ENCODE data around the gene USP49.

DNA sequence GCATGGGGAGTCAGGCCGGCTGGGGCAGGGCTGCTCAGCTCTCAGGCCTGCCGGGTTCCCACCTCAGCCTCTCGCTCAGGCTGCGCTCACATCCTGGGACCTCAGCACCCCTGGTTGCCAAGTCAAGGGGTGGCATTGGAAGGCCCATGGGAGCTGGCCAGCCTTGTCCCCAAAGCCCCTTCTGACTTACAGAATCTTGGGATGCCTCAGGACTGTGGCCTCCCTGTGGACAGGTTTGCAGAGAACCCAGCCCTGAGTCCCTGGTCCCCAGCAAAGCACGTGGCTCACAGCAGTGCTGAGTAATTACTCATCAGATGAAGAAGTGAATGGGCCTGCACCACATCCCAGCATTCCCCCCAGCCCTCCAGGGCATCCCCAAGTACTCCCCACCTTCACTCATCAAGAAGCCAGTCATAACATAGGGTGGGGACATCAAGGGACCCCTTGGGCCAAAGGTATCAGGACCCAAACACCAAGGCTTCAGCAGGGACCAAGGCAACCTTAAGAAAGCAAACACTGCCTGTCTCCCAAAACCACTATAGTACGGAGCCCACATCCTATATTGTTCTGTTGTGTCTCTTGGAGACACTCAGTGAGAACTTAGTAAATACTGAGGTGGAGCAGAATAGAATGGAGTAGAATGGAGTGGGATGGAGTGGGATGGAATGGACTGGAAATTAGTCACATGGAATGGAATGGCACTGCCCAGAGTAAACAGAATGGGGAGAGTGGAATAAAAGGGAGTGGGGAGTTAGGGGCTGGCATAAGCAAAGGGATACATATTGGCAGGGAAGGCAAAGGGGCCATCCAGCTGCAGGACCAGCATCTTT is 151.6 kb downstream of the USP49 start:
- TF ChIP-seq, protein P1, sequence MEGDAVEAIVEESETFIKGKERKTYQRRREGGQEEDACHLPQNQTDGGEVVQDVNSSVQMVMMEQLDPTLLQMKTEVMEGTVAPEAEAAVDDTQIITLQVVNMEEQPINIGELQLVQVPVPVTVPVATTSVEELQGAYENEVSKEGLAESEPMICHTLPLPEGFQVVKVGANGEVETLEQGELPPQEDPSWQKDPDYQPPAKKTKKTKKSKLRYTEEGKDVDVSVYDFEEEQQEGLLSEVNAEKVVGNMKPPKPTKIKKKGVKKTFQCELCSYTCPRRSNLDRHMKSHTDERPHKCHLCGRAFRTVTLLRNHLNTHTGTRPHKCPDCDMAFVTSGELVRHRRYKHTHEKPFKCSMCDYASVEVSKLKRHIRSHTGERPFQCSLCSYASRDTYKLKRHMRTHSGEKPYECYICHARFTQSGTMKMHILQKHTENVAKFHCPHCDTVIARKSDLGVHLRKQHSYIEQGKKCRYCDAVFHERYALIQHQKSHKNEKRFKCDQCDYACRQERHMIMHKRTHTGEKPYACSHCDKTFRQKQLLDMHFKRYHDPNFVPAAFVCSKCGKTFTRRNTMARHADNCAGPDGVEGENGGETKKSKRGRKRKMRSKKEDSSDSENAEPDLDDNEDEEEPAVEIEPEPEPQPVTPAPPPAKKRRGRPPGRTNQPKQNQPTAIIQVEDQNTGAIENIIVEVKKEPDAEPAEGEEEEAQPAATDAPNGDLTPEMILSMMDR (IDR thresholded peaks at IDR 0.05), result no peak
- TF ChIP-seq EP300 (IDR thresholded peaks at IDR 0.05) (no peak), POLR2A (IDR thresholded peaks at IDR 0.05) (no peak), POLR2AphosphoS5 (IDR thresholded peaks at IDR 0.05) (no peak)
